GM12801 (cell line): ENCODE measurements around the gene GLCCI1.

Experiments
- CTCF ChIP-seq: IDR thresholded peaks from one replicate; pipeline ENCODE4 v1.5.1; 2011; ENCODE audit warnings: control low read depth; ENCODE audit not compliant: insufficient read length; ENCODE audit errors: extremely low read depth

Gene GLCCI1

GRCh38 chr7:8085420-8085819 is 116.8 kb downstream of the GLCCI1 start:
- TF ChIP-seq CTCF: no peak

DNA sequence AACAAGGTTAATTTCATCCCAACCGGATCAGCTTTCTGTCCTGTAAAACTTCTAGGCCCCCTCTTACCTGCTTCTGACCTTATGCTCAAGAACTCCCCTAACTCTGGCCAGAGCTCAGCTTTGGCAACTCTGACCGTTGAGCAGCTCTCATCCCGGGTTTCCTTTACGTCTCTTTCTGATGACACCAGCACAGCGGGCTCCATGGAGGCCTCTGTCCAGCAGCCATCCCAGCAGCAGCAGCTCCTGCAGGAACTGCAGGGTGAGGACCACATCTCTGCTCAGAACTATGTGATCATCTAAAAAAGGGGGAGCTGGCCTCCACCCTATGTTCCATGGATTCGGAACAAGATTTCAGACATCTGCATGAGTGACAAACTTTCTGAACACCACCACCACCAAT is 117.6 kb downstream of the GLCCI1 start:
- no peak for TF ChIP-seq CTCF

GRCh38 chr7:8089036-8089780 is 120.6 kb downstream of the GLCCI1 start:
- no peak for TF ChIP-seq CTCF

GRCh38 chr7:8092140-8092539 is 123.5 kb downstream of the GLCCI1 start:
- no peak for TF ChIP-seq CTCF

DNA sequence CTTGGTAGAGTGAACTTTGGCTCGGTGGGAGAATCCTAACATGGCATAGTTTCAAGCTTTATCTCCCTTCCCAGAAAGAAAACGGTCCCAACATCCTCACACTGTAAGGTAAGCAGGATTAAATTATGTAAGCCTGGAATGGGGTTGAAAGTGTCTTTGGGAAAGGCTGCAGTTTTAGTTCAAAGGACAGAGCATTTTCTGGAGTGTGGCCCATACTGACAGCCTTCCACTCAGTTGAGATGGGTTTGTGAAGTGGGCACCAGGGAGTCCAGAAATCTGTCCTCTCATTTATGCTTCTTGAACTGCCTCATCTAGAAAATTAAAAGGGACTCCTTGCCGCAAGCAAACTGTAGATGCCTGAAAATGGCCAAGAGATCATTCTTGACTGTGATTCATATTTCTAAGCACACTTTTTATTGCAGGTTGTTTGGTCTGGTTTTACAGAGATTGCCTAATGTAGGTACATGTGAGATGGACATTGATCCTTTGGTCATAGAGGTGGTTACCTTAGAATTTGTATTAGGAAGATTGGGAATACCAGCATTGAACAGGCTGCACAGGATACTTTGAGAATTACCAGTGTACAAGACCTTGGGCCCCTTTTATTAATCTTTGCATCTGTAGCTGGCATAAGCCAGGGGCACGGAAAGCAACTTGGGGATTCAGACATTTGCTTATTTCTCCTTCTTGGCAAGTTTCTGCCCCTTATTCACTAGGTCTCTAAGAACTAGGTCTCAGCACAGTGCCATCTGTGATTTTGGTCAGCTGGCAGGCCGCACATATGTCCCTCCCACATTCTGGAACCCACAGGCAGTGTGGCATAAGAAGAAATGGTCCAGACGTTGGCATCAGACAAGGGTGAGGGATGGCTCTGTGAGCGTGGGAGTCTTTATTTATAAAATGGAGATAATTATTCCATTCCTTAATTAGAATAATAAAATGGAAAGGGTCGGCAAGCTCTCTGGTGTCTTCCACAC is 125.9 kb downstream of the GLCCI1 start:
- no peak for TF ChIP-seq CTCF

GRCh38 chr7:8103282-8103681 is 134.7 kb downstream of the GLCCI1 start:
- no peak for TF ChIP-seq CTCF

DNA sequence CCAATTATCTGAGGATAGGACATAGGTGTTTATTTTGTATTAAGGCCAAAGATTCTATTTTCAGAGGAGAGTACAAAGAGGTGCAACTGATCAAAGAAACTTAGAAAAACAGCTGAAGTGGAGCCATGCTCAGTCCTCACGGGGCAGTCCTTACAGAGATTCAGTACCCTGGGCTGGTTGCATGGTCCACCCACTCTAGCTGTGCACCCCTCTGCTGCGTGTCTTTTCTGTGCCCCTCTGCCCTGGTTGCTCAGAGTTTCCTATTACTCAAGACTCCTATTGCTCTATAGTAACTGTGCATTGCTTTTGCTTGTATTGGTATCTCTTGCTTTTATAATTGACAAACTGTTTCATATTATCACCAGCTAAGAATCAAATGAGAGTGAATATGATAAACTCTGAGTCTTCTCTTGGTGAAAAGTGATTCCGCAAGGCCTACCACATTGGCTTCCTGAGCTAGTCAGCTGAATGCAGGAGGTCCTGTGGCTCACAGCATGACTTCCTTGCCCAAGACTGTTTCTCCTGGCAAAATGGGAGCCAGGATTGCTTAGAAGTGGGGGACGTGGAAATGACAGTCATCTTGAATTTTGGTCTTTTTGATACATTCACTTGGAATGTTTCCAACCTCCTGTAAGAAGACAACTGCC is 137.0 kb downstream of the GLCCI1 start:
- no peak for TF ChIP-seq CTCF
